Hepatocyte (in vitro differentiated cells): ENCODE results near the gene PDK2.

ENCODE experiments used
- EZH2phosphoT487 ChIP-seq: fragments of 200-600 bp; sonication (generic); IDR thresholded peaks from one replicate; pipeline ENCODE4 v1.6.1; 2018; ENCODE audit warnings: antibody characterized with exemption, mild to moderate bottlenecking, low read depth, moderate library complexity; ENCODE audit not compliant: unreplicated experiment, severe bottlenecking
- TF ChIP-seq, protein P1 (sequence below): fragments of 200-600 bp; sonication (generic); IDR thresholded peaks from 2 replicates; pipeline ENCODE4 v1.5.1; 2016; ENCODE audit warnings: antibody characterized with exemption, mild to moderate bottlenecking; ENCODE audit not compliant: poor library complexity

GRCh38 chr17:50127697-50128361 lies 32.7 kb downstream of the PDK2 start:
- TF ChIP-seq, protein P1, sequence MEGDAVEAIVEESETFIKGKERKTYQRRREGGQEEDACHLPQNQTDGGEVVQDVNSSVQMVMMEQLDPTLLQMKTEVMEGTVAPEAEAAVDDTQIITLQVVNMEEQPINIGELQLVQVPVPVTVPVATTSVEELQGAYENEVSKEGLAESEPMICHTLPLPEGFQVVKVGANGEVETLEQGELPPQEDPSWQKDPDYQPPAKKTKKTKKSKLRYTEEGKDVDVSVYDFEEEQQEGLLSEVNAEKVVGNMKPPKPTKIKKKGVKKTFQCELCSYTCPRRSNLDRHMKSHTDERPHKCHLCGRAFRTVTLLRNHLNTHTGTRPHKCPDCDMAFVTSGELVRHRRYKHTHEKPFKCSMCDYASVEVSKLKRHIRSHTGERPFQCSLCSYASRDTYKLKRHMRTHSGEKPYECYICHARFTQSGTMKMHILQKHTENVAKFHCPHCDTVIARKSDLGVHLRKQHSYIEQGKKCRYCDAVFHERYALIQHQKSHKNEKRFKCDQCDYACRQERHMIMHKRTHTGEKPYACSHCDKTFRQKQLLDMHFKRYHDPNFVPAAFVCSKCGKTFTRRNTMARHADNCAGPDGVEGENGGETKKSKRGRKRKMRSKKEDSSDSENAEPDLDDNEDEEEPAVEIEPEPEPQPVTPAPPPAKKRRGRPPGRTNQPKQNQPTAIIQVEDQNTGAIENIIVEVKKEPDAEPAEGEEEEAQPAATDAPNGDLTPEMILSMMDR = no peak
- TF ChIP-seq EZH2phosphoT487 = no peak
